Large intestine (tissue), 3 donors: Measurements from ENCODE around the gene PMM2. TPM values are rescaled to one million over a fixed set of nuclear protein-coding genes. Genes with fewer than 3 reads are reported as not detected.
A peak's percentile ranks its signal among the peaks of the same experiment; 100 is the strongest.
"Not testable (repeated sequence)": the region's sequence is repeated elsewhere in the genome, so short reads cannot be mapped to it uniquely, and the experiment has no call there.

ENCODE experiments used
- DNase-seq, 2 donors: peaks; one replicate each; pipeline versions ENCODE4 v3.0.0 to v3.0.0-alpha.2; 2013
- H3K27ac ChIP-seq: one replicate; pipeline ENCODE4 v1.5.1; 2013; ENCODE audit warnings: low read length
- H3K27me3 ChIP-seq: 2 replicates; pipeline ENCODE4 v1.6.1; 2013; ENCODE audit warnings: low read length; ENCODE audit not compliant: control insufficient read depth, insufficient read depth
- H3K36me3 ChIP-seq: 2 replicates; pipeline ENCODE4 v1.6.1; 2013; ENCODE audit warnings: low read length; ENCODE audit not compliant: control insufficient read depth, insufficient read depth
- H3K4me1 ChIP-seq: one replicate; pipeline ENCODE4 v1.6.1; 2013; ENCODE audit warnings: low read length; ENCODE audit not compliant: control insufficient read depth, insufficient read depth
- H3K4me3 ChIP-seq: one replicate; pipeline ENCODE4 v1.5.1; 2013; ENCODE audit warnings: low read length
- H3K9me3 ChIP-seq: one replicate; pipeline ENCODE4 v1.6.1; 2013; ENCODE audit warnings: mild to moderate bottlenecking, low read depth, low read length, moderate library complexity; ENCODE audit not compliant: control insufficient read depth
- WGBS: methylation state at CpG from one replicate; pipeline ENCODE4 v1.1.5; 2013; ENCODE audit warnings: low lambda C conversion rate; ENCODE audit not compliant: insufficient coverage; 5-methylcytosine and 5-hydroxymethylcytosine counted together
- polyA plus RNA-seq: library from polyadenylated mRNA; unstranded; fragments of 120-200 nt; gene quantifications from one replicate; pipeline ENCODE4 v1.2.1, GENCODE V29; 2013

PMM2 gene
- polyA plus RNA-seq, 1 donor = 40.3 TPM

DNA sequence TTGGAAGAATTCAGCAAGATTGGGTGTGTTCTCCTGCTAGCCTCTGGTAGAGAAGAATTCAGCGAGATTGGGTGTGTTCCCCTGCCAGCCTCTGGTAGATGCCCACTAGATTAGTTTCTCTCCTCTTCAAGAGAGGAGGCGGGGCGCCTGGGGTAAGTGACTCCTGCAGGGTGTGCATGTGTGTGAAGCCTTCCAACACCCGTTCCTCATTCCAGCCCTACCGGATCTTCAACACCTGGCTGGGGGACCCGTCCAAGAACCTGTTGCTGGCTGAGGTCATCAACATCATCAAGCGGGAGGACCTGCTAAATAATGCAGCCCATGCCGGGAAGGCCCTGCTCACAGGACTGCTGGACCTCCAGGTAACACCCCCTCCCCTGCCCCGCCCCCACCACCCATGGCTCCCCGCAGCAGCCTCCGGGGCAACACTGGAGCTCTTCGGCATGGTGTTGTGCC lies 21.5 kb upstream of the PMM2 start:
- WGBS = no CpG with 5 or more reads among the region's 12 CpGs
- DNase-seq = no peak

GRCh38 chr16:8777217-8777616 lies 20.4 kb upstream of the PMM2 start:
- H3K27ac ChIP-seq = no peak overlapping the region
- WGBS = no CpG with 5 or more reads among the region's 7 CpGs
- H3K4me1 ChIP-seq = no peaks in the 10 kb centered on the region
- no peak overlapping the region for H3K4me3 ChIP-seq
- H3K36me3 ChIP-seq = peaks cover 67% of the 10 kb centered on the region
- no peaks in the 10 kb centered on the region for H3K27me3 ChIP-seq
- no peaks in the 10 kb centered on the region for H3K9me3 ChIP-seq
- DNase-seq = no peak

More for the DNA sequence above, 21.5 kb upstream of the PMM2 start:
- no peaks in the 10 kb centered on the region for H3K27me3 ChIP-seq
- no peak overlapping the region for H3K4me3 ChIP-seq
- no peaks in the 10 kb centered on the region for H3K9me3 ChIP-seq
- peaks cover 68% of the 10 kb centered on the region for H3K36me3 ChIP-seq
- no peaks in the 10 kb centered on the region for H3K4me1 ChIP-seq
- H3K27ac ChIP-seq = no peak overlapping the region

DNA sequence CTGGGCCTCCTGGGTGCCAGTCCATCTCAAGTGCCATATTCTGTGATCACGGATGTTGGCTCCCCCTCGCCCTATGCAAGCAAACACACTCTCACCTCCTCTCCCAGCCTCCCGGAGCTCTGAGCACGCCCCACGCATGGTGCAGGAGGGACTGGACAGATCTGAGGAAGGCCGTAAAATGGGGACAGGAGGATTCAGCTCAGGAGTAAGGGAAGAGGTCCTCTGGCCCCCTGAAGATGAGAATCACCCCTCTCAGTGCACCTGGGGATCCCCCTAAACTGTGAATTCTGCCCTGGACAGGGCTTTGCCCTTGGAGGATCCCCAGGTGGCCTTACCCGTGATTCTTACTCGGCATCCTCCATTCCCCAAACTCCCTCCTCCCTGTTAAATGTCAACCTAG lies 15.8 kb upstream of the PMM2 start:
- no peak overlapping the region for H3K4me3 ChIP-seq
- H3K27ac ChIP-seq = no peak overlapping the region
- no peaks in the 10 kb centered on the region for H3K9me3 ChIP-seq
- DNase-seq = no peak
- H3K4me1 ChIP-seq = no peaks in the 10 kb centered on the region
- 60% methylated on average over 1 of the region's 8 CpGs for WGBS
- H3K36me3 ChIP-seq = peaks cover 38% of the 10 kb centered on the region
- no peaks in the 10 kb centered on the region for H3K27me3 ChIP-seq

DNA sequence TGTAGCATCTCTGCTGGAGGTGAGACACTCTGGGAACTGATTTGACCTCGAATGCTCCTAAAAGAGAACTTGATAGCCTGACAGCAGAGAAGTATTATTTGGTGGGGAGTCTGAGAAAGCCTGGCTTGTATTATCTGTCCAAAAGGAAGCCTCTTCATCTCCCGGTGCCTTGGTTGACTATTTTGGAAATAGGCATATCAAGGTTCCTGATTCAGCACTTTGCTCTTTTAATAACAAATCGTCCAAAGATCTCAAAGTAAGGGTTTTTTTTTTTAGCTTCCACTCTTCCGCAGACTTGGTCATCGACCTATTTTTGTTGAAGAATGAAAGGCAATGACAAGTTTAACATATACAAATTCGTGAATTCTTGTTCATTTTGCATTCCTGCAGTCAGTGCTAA lies 15.0 kb upstream of the PMM2 start:
- peaks cover 30% of the 10 kb centered on the region for H3K36me3 ChIP-seq
- H3K9me3 ChIP-seq = no peaks in the 10 kb centered on the region
- H3K4me3 ChIP-seq = no peak overlapping the region
- H3K27me3 ChIP-seq = no peaks in the 10 kb centered on the region
- 91% methylated on average over 4 of the region's 6 CpGs for WGBS
- peaks cover 1% of the 10 kb centered on the region for H3K4me1 ChIP-seq
- no peak for DNase-seq
- no peak overlapping the region for H3K27ac ChIP-seq

- no peak for DNase-seq
- WGBS = no CpG with 5 or more reads among the region's 6 CpGs
- H3K4me3 ChIP-seq = no peak overlapping the region
- H3K27ac ChIP-seq = no peak overlapping the region
- no peaks in the 10 kb centered on the region for H3K9me3 ChIP-seq
- H3K4me1 ChIP-seq = peaks cover 21% of the 10 kb centered on the region
- H3K36me3 ChIP-seq = peaks cover 9% of the 10 kb centered on the region
- H3K27me3 ChIP-seq = no peaks in the 10 kb centered on the region
These were observed 12.2 kb upstream of the PMM2 start for GRCh38 chr16:8785408-8785807.

- H3K27ac ChIP-seq, H3K27me3 ChIP-seq, H3K4me3 ChIP-seq, H3K36me3 ChIP-seq, DNase-seq, H3K9me3 ChIP-seq: not testable (repeated sequence)
- H3K4me1 ChIP-seq = peaks cover 21% of the 10 kb centered on the region
- WGBS = no CpG with 5 or more reads among the region's 11 CpGs
These were observed 11.3 kb upstream of the PMM2 start for GRCh38 chr16:8786316-8786715.

- no peak overlapping the region for H3K4me3 ChIP-seq
These were observed 9.0 kb upstream of the PMM2 start for GRCh38 chr16:8788578-8789172.

DNA sequence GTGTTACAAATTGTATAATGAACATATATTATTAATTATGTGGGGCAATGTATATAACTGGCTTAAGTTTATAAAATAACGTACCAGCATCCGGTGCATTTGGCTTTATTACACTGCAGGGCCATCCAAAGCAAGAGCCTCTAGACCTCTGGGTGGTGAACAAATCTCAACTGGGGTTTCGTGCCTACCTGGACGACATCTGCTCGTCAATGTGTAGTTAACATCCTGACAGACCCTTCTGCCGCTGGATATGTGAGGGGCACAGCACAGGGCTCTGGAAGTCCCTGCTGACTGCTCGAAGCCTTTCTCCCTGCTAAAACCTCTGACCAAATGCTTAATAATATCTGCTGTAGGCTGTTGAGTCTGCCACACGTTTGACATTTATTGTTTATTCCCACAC lies 2.5 kb upstream of the PMM2 start:
- DNase-seq = no peak
- no peaks in the 10 kb centered on the region for H3K27me3 ChIP-seq
- WGBS = no CpG with 5 or more reads among the region's 8 CpGs
- H3K4me3 ChIP-seq = no peak overlapping the region
- peaks cover 2% of the 10 kb centered on the region for H3K36me3 ChIP-seq
- H3K27ac ChIP-seq = no peak overlapping the region
- H3K4me1 ChIP-seq = peaks cover 11% of the 10 kb centered on the region
- no peaks in the 10 kb centered on the region for H3K9me3 ChIP-seq

More at GRCh38 chr16:8788578-8789172, 9.0 kb upstream of the PMM2 start:
- Histone ChIP-seq H3K27ac (peak overlapping the region; percentile 78), H3K9me3 (no peaks in the 10 kb centered on the region), H3K36me3 (no peaks in the 10 kb centered on the region), H3K27me3 (no peaks in the 10 kb centered on the region), H3K4me1 (peaks cover 21% of the 10 kb centered on the region)
- WGBS = no CpG with 5 or more reads among the region's 8 CpGs
- DNase-seq = peak; percentile 89 to 98

DNA sequence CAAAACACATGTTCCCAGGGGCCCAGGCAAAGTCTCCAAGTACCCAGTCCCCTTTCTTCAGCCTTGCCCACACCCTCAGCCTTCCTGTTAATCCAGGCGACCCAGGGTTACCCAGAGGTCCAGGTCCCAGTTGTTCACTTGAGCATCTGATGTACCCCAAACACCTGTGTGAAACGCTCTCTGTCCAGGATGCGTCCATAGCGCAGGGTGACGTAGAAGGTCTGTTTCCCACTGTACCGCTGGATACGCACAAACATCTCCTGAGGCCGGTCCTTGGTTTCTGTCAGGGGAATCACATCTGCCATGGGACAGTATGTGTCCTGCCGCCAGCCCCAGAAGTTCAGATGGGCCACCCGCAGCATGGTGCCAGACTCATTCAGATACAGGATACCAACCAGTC lies 1.8 kb upstream of the PMM2 start:
- H3K4me3 ChIP-seq = no peak overlapping the region
- no peak for DNase-seq
- no CpG with 5 or more reads among the region's 10 CpGs for WGBS
- H3K27ac ChIP-seq = no peak overlapping the region
- no peaks in the 10 kb centered on the region for H3K9me3 ChIP-seq
- peaks cover 11% of the 10 kb centered on the region for H3K4me1 ChIP-seq
- H3K36me3 ChIP-seq = peaks cover 2% of the 10 kb centered on the region
- no peaks in the 10 kb centered on the region for H3K27me3 ChIP-seq

- Histone ChIP-seq H3K4me1 (peaks cover 16% of the 10 kb centered on the region), H3K27me3 (no peaks in the 10 kb centered on the region), H3K36me3 (peaks cover 5% of the 10 kb centered on the region), H3K4me3 (peak overlapping the region; percentile 96), H3K9me3 (no peaks in the 10 kb centered on the region), H3K27ac (peak overlapping the region; percentile 8)
- no peak for DNase-seq
- WGBS = 25% methylated on average over 2 of the region's 14 CpGs
These were observed 923 bp upstream of the PMM2 start for GRCh38 chr16:8796469-8797363.
